ENCODE results near the gene NR5A1. TPM values are rescaled to one million over a fixed set of nuclear protein-coding genes. Genes with fewer than 3 reads are reported as not detected.

NR5A1 gene
- total and polyA plus RNA-seq, 10 of the 15 experiments (the other 5 are each of a cell fraction or from before 2014, with no cell fraction given) = 0.06 to 0.24 (median 0.08) TPM; not detected in 5

- no peak overlapping the region for H3K9ac ChIP-seq (ENCODE audit: control insufficient read depth, insufficient read depth, low read length)
- ChIA-PET RAD21 (ENCODE audit: unreplicated experiment) (no interaction called here), SMC1A (ENCODE audit: uncharacterized antibody, unreplicated experiment) (no interaction called here), POLR2A (no interaction called here), CTCF (no interaction called here)
- no peaks in the 10 kb centered on the region for H3K36me3 ChIP-seq (ENCODE audit: control insufficient read depth in 2 of 2, insufficient read depth in 2 of 2, low read length in 1 of 2)
- no peak overlapping the region for H2AFZ ChIP-seq (ENCODE audit: control insufficient read depth, low read depth, low read length)
- DNase-seq (ENCODE audit: low read depth, low spot score) (no peak), FAIRE-seq (no peak), ATAC-seq (no peak)
- H4K20me1 ChIP-seq (ENCODE audit: control insufficient read depth, insufficient read depth) = no peaks in the 10 kb centered on the region
- BruUV-seq (replicated peaks) = no TSS peak
- in situ Hi-C loops (cut with MboI) = no loop called here
- no peak overlapping the region for H3K4me3 ChIP-seq
- no peak overlapping the region for H3K27ac ChIP-seq (ENCODE audit: control insufficient read depth, insufficient read depth)
- intact Hi-C loops (cut with micrococcal nuclease; ENCODE audit: unreplicated experiment) = no loop called here
- H3K4me1 ChIP-seq (ENCODE audit: control insufficient read depth, insufficient read depth, low read length) = no peaks in the 10 kb centered on the region
- H3K4me2 ChIP-seq (ENCODE audit: control insufficient read depth, insufficient read depth) = no peak overlapping the region
- WGBS (ENCODE audit: insufficient coverage, insufficient replicate concordance, low lambda C conversion rate, missing lambda C conversion rate) = 30% methylated on average over 10 of the region's 10 CpGs
- TF ChIP-seq, protein P1, sequence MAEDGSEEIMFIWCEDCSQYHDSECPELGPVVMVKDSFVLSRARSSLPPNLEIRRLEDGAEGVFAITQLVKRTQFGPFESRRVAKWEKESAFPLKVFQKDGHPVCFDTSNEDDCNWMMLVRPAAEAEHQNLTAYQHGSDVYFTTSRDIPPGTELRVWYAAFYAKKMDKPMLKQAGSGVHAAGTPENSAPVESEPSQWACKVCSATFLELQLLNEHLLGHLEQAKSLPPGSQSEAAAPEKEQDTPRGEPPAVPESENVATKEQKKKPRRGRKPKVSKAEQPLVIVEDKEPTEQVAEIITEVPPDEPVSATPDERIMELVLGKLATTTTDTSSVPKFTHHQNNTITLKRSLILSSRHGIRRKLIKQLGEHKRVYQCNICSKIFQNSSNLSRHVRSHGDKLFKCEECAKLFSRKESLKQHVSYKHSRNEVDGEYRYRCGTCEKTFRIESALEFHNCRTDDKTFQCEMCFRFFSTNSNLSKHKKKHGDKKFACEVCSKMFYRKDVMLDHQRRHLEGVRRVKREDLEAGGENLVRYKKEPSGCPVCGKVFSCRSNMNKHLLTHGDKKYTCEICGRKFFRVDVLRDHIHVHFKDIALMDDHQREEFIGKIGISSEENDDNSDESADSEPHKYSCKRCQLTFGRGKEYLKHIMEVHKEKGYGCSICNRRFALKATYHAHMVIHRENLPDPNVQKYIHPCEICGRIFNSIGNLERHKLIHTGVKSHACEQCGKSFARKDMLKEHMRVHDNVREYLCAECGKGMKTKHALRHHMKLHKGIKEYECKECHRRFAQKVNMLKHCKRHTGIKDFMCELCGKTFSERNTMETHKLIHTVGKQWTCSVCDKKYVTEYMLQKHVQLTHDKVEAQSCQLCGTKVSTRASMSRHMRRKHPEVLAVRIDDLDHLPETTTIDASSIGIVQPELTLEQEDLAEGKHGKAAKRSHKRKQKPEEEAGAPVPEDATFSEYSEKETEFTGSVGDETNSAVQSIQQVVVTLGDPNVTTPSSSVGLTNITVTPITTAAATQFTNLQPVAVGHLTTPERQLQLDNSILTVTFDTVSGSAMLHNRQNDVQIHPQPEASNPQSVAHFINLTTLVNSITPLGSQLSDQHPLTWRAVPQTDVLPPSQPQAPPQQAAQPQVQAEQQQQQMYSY (CRISPR knock-in tag; IDR thresholded peaks at IDR 0.05) = no peak
- TF ChIP-seq NR2C1 (IDR thresholded peaks at IDR 0.05) (no peak), CHD1 (IDR thresholded peaks at IDR 0.05; ENCODE audit: low read depth, low read length) (no peak), SUZ12 (IDR thresholded peaks at IDR 0.05; ENCODE audit: unreplicated experiment) (no peak), TCF12 (IDR thresholded peaks at IDR 0.05; ENCODE audit: low read depth, low read length) (no peak), ZNF24 (IDR thresholded peaks at IDR 0.05) (no peak), CBFB (IDR thresholded peaks at IDR 0.05; ENCODE audit: low read depth) (no peak), KDM1A (IDR thresholded peaks at IDR 0.05; ENCODE audit: borderline replicate concordance) (no peak), IKZF2 (IDR thresholded peaks at IDR 0.05) (no peak), YBX1 (IDR thresholded peaks at IDR 0.05) (no peak), NKRF (conservative IDR thresholded peaks at IDR 0.05) (no peak), CREB1 (IDR thresholded peaks at IDR 0.05; ENCODE audit: low read depth) (no peak), SPI1 (IDR thresholded peaks at IDR 0.05; ENCODE audit: borderline replicate concordance, insufficient read depth, low read depth, low read length) (no peak), HCFC1 (IDR thresholded peaks at IDR 0.05; ENCODE audit: low read length) (no peak), ZNF622 (IDR thresholded peaks at IDR 0.05) (no peak), ZNF274 (IDR thresholded peaks at IDR 0.05; ENCODE audit: insufficient read depth, insufficient read length) (no peak)
- H3K9me3 ChIP-seq (replicated peaks; ENCODE audit: control insufficient read depth, insufficient read depth, low read length) = no peaks in the 10 kb centered on the region
- H3K79me2 ChIP-seq (ENCODE audit: control insufficient read depth, insufficient read depth, low read length) = no peaks in the 10 kb centered on the region
- H3K27me3 ChIP-seq (replicated peaks in 1 of 2; ENCODE audit: control insufficient read depth in 2 of 2, insufficient read depth in 2 of 2, low read length in 1 of 2) = peaks cover 0 to 3% of the 10 kb centered on the region in 2 experiments; a peak in 2 of 4 replicates
Observed at GRCh38 chr9:124473310-124473709, 33.9 kb downstream of the NR5A1 start.
